Measurements from ENCODE around the gene NPIPB2. TPM values are rescaled to one million over a fixed set of nuclear protein-coding genes. Genes with fewer than 3 reads are reported as not detected.

NPIPB2 gene
- total and polyA plus RNA-seq, 2 donors (not counting 1 experiment from before 2014, with no cell fraction given): 1.2 to 3.3 TPM

- TF ChIP-seq EZH2 (IDR thresholded peaks at IDR 0.05; ENCODE audit: low read length, missing control alignments) (no peak), CTCF (conservative IDR thresholded peaks at IDR 0.05 in 1 of 2, IDR thresholded peaks at IDR 0.05 in 1 of 2; ENCODE audit: low read depth in 1 of 2, low read length in 2 of 2) (no peak)
These were observed 26.0 kb downstream of the NPIPB2 start, which contains the start of gene GSPT1 for GRCh38 chr16:11915644-11916523. Gene GSPT1 (minus strand): TSS chr16:11915956. CDS start chr16:11915720, 236 bp downstream.

DNA sequence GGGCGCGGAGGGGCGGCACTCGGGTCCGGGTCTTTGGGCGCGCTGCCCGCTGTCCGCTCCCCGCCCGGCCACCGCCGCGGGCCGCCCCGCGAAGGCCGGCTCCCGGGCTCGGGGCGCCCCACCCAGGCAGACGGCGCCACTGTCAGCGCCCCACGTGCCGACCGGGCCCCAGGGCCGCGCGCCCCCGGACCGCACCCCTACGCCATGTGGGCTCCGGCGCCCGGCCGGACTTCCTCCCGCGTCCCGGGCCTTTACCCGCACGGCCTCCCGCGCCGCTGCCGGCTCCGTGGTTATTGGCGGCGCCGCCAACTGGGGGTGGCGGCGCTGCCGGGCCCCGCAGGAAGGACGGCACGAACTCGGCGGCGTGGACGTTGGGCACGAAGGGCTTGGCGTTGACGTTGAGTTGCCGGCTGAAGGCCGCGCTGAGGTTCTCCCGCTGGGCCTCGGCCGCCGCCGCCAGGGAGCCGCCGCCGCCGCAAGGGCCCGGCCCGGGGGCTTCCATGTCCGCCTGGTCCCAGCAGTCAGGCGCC, 26.7 kb downstream of the NPIPB2 start:
- peak overlapping the region; percentile 64 for H3K27ac ChIP-seq (ENCODE audit: insufficient read depth, low read length)
- peaks cover 6% of the 10 kb centered on the region for H3K4me1 ChIP-seq (ENCODE audit: control insufficient read depth, extremely low read depth, insufficient read depth, low read length)
- H3K36me3 ChIP-seq (ENCODE audit: control insufficient read depth, insufficient read depth, low read length): no peaks in the 10 kb centered on the region

More at GRCh38 chr16:11915644-11916523, 26.0 kb downstream of the NPIPB2 start, which contains the start of gene GSPT1:
- Histone ChIP-seq H3K9ac (ENCODE audit: insufficient read depth, low read length) (peak within 1 kb of the TSS; percentile 64), H3K4me2 (ENCODE audit: extremely low read depth, insufficient read depth, low read length) (peak within 1 kb of the TSS; percentile 92), H4K20me1 (ENCODE audit: control insufficient read depth, extremely low read depth, insufficient read depth, low read length) (no peaks in the 10 kb centered on the region), H3K4me1 (ENCODE audit: control insufficient read depth, extremely low read depth, insufficient read depth, low read length) (peaks cover 5% of the 10 kb centered on the region), H3K27ac (ENCODE audit: insufficient read depth, low read length) (peak within 1 kb of the TSS; percentile 64), H3K36me3 (ENCODE audit: control insufficient read depth, insufficient read depth, low read length) (no peaks in the 10 kb centered on the region), H3K27me3 (ENCODE audit: control insufficient read depth, insufficient read depth, low read length) (no peaks in the 10 kb centered on the region), H3K9me3 (ENCODE audit: control insufficient read depth, insufficient read depth, low read depth, low read length) (no peaks in the 10 kb centered on the region), H3K4me3 (replicated peaks in 1 of 4; ENCODE audit: control extremely low read depth in 1 of 4, insufficient read depth in 1 of 4, low read depth in 3 of 4, low read length in 4 of 4) (peak within 1 kb of the TSS; percentile 59 to 93 (median 76)), H2AFZ (ENCODE audit: low read length) (peak within 1 kb of the TSS; percentile 80), H3K79me2 (ENCODE audit: control insufficient read depth, insufficient read depth, low read length) (peaks cover 45% of the 10 kb centered on the region)
- DNase-seq (ENCODE audit: low read depth in 2 of 2): peak; percentile 97 to 99

More for the DNA sequence above, 26.7 kb downstream of the NPIPB2 start:
- Histone ChIP-seq H3K4me2 (ENCODE audit: extremely low read depth, insufficient read depth, low read length) (peak overlapping the region; percentile 65), H3K9ac (ENCODE audit: insufficient read depth, low read length) (peak overlapping the region; percentile 64), H3K27me3 (ENCODE audit: control insufficient read depth, insufficient read depth, low read length) (no peaks in the 10 kb centered on the region), H3K9me3 (ENCODE audit: control insufficient read depth, insufficient read depth, low read depth, low read length) (no peaks in the 10 kb centered on the region), H4K20me1 (ENCODE audit: control insufficient read depth, extremely low read depth, insufficient read depth, low read length) (no peaks in the 10 kb centered on the region), H2AFZ (ENCODE audit: low read length) (peak overlapping the region; percentile 75), H3K79me2 (ENCODE audit: control insufficient read depth, insufficient read depth, low read length) (peaks cover 52% of the 10 kb centered on the region), H3K4me3 (replicated peaks in 1 of 4; ENCODE audit: control extremely low read depth in 1 of 4, insufficient read depth in 1 of 4, low read depth in 3 of 4, low read length in 4 of 4) (peak overlapping the region; percentile 59 to 93 (median 75))
- TF ChIP-seq EZH2 (IDR thresholded peaks at IDR 0.05; ENCODE audit: low read length, missing control alignments): no peak
- no peak for TF ChIP-seq CTCF (conservative IDR thresholded peaks at IDR 0.05 in 1 of 2, IDR thresholded peaks at IDR 0.05 in 1 of 2; ENCODE audit: low read depth in 1 of 2, low read length in 2 of 2)
- peak in 1 of 2 donors; percentile 20 for DNase-seq (ENCODE audit: low read depth in 2 of 2)

Data from fibroblast of lung (primary cell).